Thymus (tissue), 11 donors: ENCODE data around the gene ECEL1. TPM values are rescaled to one million over a fixed set of nuclear protein-coding genes. Genes with fewer than 3 reads are reported as not detected.
"Not testable (repeated sequence)": the region's sequence is repeated elsewhere in the genome, so short reads cannot be mapped to it uniquely, and the experiment has no call there.

Source experiments
- DNase-seq, 9 donors: peaks; one replicate each; pipeline ENCODE4 v3.0.0-alpha.2; 2013; ENCODE audit warnings: low spot score in 9 of 9, low read depth in 6 of 9, missing footprints in 1 of 9
- H3K27ac ChIP-seq, 2 donors: one replicate each; pipeline ENCODE4 v1.5.1; 2013; ENCODE audit warnings: control low read depth in 1 of 2, low read depth in 1 of 2, low read length in 1 of 2, mild to moderate bottlenecking in 1 of 2, moderate library complexity in 1 of 2
- H3K27me3 ChIP-seq, 2 donors: one replicate each; pipeline ENCODE4 v1.5.1; 2013; ENCODE audit warnings: low read length in 1 of 2; ENCODE audit not compliant: control insufficient read depth in 2 of 2, insufficient read depth in 1 of 2
- H3K36me3 ChIP-seq, 2 donors: one replicate each; pipeline ENCODE4 v1.5.1; 2013; ENCODE audit warnings: low read length in 1 of 2, mild to moderate bottlenecking in 1 of 2, moderate library complexity in 1 of 2; ENCODE audit not compliant: control insufficient read depth in 2 of 2, insufficient read depth in 2 of 2
- H3K4me1 ChIP-seq, 2 donors: one replicate each; pipeline ENCODE4 v1.5.1; 2013; ENCODE audit warnings: low read length in 2 of 2; ENCODE audit not compliant: control insufficient read depth in 2 of 2, insufficient read depth in 2 of 2
- H3K4me3 ChIP-seq, 2 donors: one replicate each; pipeline ENCODE4 v1.5.1; 2013; ENCODE audit warnings: low read length in 2 of 2, control low read depth in 1 of 2, mild to moderate bottlenecking in 1 of 2
- H3K9me3 ChIP-seq, 2 donors: one replicate each; pipeline ENCODE4 v1.5.1; 2013; ENCODE audit warnings: low read length in 1 of 2, mild to moderate bottlenecking in 1 of 2; ENCODE audit not compliant: control insufficient read depth in 2 of 2, insufficient read depth in 1 of 2
- WGBS: extraction: QIAGEN DNeasy Blood & Tissue Kit; methylation state at CpG from one replicate; pipeline ENCODE4 v1.1.7; 2013; 5-methylcytosine and 5-hydroxymethylcytosine counted together
- polyA plus RNA-seq: library from polyadenylated mRNA; stranded (reverse); fragments of 200-250 nt; gene quantifications from one replicate; pipeline ENCODE4 v1.2.3, GENCODE V29; 2013
- total RNA-seq: library from RNA; stranded (reverse); fragments of 120-200 nt; gene quantifications from one replicate; pipeline ENCODE4 v1.2.4, GENCODE V29; 2013
- donor health status: healthy.

Gene ECEL1
- total and polyA plus RNA-seq, 2 donors, result 0.28 to 1.7 TPM

GRCh38 chr2:232436381-232437194 is 51.0 kb downstream of the ECEL1 start:
- no peak for DNase-seq
- Histone ChIP-seq H3K4me1 (peaks cover 0 to 2% of the 10 kb centered on the region in 2 donors), H3K4me3 (no peak overlapping the region), H3K27ac (no peak overlapping the region), H3K36me3 (no peaks in the 10 kb centered on the region), H3K27me3 (peaks cover 0 to 20% of the 10 kb centered on the region in 2 donors), H3K9me3 (no peaks in the 10 kb centered on the region)
- WGBS, result 97% methylated on average over 15 of the region's 15 CpGs

- peaks cover 0 to 20% of the 10 kb centered on the region in 2 donors for H3K27me3 ChIP-seq
- no peaks in the 10 kb centered on the region for H3K9me3 ChIP-seq
- no peak overlapping the region for H3K4me3 ChIP-seq
- no peak overlapping the region for H3K27ac ChIP-seq
- no peak for DNase-seq
- H3K36me3 ChIP-seq, result no peaks in the 10 kb centered on the region
- WGBS, result 96% methylated on average over 7 of the region's 7 CpGs
- peaks cover 0 to 2% of the 10 kb centered on the region in 2 donors for H3K4me1 ChIP-seq
Observed at GRCh38 chr2:232435805-232436204, 51.8 kb downstream of the ECEL1 start.

- H3K9me3 ChIP-seq, result no peaks in the 10 kb centered on the region
- 97% methylated on average over 4 of the region's 4 CpGs for WGBS
- peaks cover 0 to 19% of the 10 kb centered on the region in 2 donors for H3K27me3 ChIP-seq
- H3K36me3 ChIP-seq, result no peaks in the 10 kb centered on the region
- no peak overlapping the region for H3K27ac ChIP-seq
- no peak overlapping the region for H3K4me3 ChIP-seq
- peaks cover 0 to 2% of the 10 kb centered on the region in 2 donors for H3K4me1 ChIP-seq
- DNase-seq, result no peak
Observed at GRCh38 chr2:232435375-232435648, 52.3 kb downstream of the ECEL1 start.

DNA sequence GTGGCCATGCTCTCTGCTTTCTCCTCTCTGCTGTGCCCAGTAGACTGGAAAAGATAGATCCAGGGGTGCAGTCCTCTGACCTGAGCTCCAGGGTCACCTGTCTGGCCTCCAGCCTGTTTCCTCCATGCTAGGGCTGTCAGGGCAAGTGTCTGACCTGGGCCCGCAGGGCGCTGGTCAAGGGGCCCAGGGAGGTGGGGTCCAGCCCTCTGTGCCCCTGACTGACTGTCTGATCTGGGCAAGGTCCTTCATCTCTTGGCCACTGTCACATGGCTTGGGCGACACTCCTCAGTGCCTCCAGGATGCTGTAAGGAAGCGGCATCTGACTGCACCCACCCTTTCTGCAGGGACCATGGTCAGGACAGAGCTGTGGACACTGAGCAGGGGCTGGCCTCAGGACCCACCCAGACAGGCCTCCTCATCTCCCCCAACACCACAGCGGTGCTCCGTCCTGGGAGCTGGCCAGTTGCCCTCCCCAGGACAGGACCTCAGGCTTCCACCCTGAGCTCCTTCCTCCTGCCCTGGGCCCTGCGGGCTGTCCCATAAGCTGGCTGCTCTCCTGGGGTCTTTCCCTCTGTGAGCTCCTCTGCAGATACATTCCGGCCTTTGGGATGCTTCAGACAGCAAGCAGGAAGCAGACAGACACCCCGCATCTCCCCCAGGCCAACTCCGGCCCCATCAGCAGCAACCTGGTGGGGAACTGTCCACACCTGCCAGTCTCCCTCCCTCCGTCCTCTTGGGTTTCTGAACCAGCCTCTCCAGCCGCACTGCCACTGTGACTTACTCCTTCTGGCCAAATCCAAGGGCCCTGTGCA is 52.9 kb downstream of the ECEL1 start:
- WGBS, result 98% methylated on average over 12 of the region's 12 CpGs
- Histone ChIP-seq H3K27me3 (peaks cover 0 to 14% of the 10 kb centered on the region in 2 donors), H3K9me3 (no peaks in the 10 kb centered on the region), H3K36me3 (no peaks in the 10 kb centered on the region), H3K27ac (no peak overlapping the region), H3K4me1 (peaks cover 0 to under 1% of the 10 kb centered on the region in 2 donors), H3K4me3 (no peak overlapping the region)
- DNase-seq, result no peak

DNA sequence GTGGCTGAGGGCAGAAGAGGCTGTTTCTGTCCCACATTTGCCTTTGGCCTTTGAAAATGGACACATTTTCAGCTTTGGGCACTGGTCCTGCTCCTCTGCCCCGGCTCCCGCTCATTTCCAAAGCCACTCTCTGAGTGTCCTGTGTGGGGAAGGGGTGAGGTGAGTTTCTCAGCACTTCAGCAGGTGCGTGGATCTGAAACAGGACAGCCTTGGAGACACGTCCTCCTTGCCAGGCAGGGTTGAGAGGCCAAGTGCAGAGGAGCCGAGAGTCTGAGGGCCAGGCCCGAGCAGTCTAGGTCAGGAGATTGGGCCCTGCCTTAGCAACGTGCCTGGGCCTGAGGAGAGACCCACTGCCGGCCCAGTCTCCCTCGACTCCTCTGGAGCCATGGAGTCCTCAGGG is 53.5 kb downstream of the ECEL1 start:
- DNase-seq, result no peak

DNA sequence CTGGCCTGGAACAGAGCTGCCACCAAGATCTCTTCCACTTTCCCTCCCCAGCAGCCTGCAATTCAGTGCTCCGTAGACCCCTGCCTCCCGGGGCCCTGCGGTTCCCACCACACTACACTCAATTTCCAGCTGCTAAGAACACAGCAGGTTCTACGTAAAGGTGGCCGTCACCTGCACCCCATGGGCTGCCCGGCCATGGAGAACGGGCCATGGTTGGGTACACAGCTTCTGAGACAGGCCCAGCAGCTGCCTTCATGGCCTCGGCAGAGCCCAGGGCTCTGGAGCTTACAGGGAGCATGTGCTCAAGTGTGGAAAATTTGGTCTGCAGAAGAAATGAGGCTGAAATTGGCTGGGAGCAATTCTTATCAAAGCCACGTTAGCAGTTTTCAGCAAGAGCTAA is 54.0 kb downstream of the ECEL1 start:
- WGBS, result 96% methylated on average over 9 of the region's 9 CpGs
- DNase-seq, H3K9me3 ChIP-seq, H3K4me3 ChIP-seq, H3K27me3 ChIP-seq, H3K36me3 ChIP-seq, H3K27ac ChIP-seq, H3K4me1 ChIP-seq: not testable (repeated sequence)

More for the DNA sequence above, 53.5 kb downstream of the ECEL1 start:
- Histone ChIP-seq H3K36me3 (no peaks in the 10 kb centered on the region), H3K9me3 (no peaks in the 10 kb centered on the region), H3K4me1 (no peaks in the 10 kb centered on the region), H3K4me3 (no peak overlapping the region), H3K27ac (no peak overlapping the region), H3K27me3 (peaks cover 0 to 11% of the 10 kb centered on the region in 2 donors)
- WGBS, result 79% methylated on average over 9 of the region's 9 CpGs

GRCh38 chr2:232432598-232433184 is 54.9 kb downstream of the ECEL1 start:
- H3K4me3 ChIP-seq, result no peak overlapping the region
- H3K9me3 ChIP-seq, result no peaks in the 10 kb centered on the region
- H3K27ac ChIP-seq, result no peak overlapping the region
- peaks cover 0 to 4% of the 10 kb centered on the region in 2 donors for H3K27me3 ChIP-seq
- DNase-seq, result no peak
- H3K36me3 ChIP-seq, result no peaks in the 10 kb centered on the region
- WGBS, result 85% methylated on average over 16 of the region's 16 CpGs
- H3K4me1 ChIP-seq, result no peaks in the 10 kb centered on the region

DNA sequence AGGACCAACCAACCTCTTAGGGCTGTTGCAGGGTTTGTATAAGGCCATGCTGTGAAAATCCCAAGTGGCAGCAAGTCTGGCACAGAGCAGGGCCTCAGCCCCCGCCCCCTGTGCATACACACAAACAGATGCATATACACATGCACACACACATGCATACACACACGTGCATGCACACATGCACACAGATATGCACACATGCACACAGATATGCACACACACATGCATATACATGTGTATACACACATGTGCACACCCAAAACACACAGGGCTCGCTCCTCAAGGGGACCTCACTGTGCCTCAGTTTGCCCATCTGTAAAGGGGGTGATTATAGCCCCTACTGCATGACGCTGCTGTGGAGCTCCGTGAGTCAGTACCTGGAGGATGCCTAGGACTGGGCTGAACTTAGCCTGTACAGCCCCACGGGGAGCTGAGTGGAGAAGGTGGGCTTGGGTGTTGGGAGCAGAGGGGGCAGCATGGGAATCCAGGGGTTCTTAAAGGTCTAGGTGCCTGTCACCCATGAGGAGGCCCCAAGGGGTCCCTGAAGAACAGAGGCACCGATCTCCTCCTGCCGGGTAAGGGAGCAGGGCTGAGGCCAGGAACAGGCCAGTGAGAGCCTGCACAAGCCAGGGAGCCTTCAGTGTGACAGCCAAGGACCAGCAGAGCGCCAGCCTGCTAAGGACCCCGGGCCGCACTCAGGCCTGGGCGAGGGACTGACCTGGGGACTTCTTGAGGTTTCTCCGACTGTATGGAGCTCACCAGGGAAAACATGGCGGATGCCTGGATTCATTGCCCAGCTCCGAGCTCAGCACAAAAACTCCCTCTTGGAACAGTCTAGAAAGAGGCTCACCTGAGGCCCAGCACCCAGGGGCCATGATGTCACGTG is 55.7 kb downstream of the ECEL1 start:
- Histone ChIP-seq H3K27ac (no peak overlapping the region), H3K4me3 (no peak overlapping the region), H3K36me3 (no peaks in the 10 kb centered on the region), H3K27me3 (peaks cover 0 to 4% of the 10 kb centered on the region in 2 donors), H3K4me1 (no peaks in the 10 kb centered on the region), H3K9me3 (no peaks in the 10 kb centered on the region)
- 87% methylated on average over 16 of the region's 16 CpGs for WGBS
- no peak for DNase-seq
